OCI-LY7 (cell line): ENCODE results near the gene CD2AP. TPM values are rescaled to one million over a fixed set of nuclear protein-coding genes. Genes with fewer than 3 reads are reported as not detected.
"Not testable (repeated sequence)": the region's sequence is repeated elsewhere in the genome, so short reads cannot be mapped to it uniquely, and the experiment has no call there.

Source experiments
- BruUV-seq: library from RNA; stranded (reverse); fragments of 400-500 nt; replicated peaks from 2 replicates; lab custom pipeline; 2021; lab: Mats Ljungman, UMichigan
- CTCF ChIA-PET: fragments of 300-600 bp; sonication (Branson Sonifier 250); formaldehyde crosslinking; loops from one replicate; lab custom pipeline; 2022; ENCODE audit warnings: antibody characterized with exemption; ENCODE audit not compliant: unreplicated experiment; lab: Charles Lee
- POLR2A ChIA-PET: fragments of 300-600 bp; sonication (Branson Sonifier 250); formaldehyde crosslinking; loops from one replicate; lab custom pipeline; 2022; ENCODE audit warnings: antibody characterized with exemption; lab: Charles Lee
- DNase-seq: peaks from one replicate; pipeline ENCODE4 v3.0.0-alpha.2; 2015; ENCODE audit warnings: low spot score
- H2AFZ ChIP-seq: fragments of 200-600 bp; sonication (generic), shearing (Covaris generic); 2 replicates; pipeline ENCODE4 v1.6.1; 2014; ENCODE audit warnings: mild to moderate bottlenecking, antibody characterized with exemption, low read length, moderate library complexity
- H3K27ac ChIP-seq: fragments of 200-600 bp; sonication (generic); 2 replicates; pipeline ENCODE4 v1.5.1; 2014; ENCODE audit warnings: mixed run types, low read depth, mild to moderate bottlenecking, moderate library complexity, low read length, inconsistent platforms; ENCODE audit not compliant: poor library complexity, severe bottlenecking
- H3K36me3 ChIP-seq: fragments of 200-600 bp; sonication (generic); 2 replicates; pipeline ENCODE4 v1.6.1; 2014; ENCODE audit warnings: mild to moderate bottlenecking, antibody characterized with exemption, low read length, moderate library complexity, mixed read lengths; ENCODE audit not compliant: insufficient read depth
- H3K4me1 ChIP-seq: fragments of 200-600 bp; sonication (generic); 2 replicates; pipeline ENCODE4 v1.5.1; 2014; ENCODE audit warnings: mild to moderate bottlenecking, low read length; ENCODE audit not compliant: insufficient read depth, poor library complexity, severe bottlenecking
- H3K4me2 ChIP-seq: fragments of 200-600 bp; sonication (generic); 2 replicates; pipeline ENCODE4 v1.6.1; 2014; ENCODE audit warnings: mild to moderate bottlenecking, low read length
- H3K4me3 ChIP-seq: fragments of 200-600 bp; sonication (generic); 2 replicates; pipeline ENCODE4 v1.5.1; 2014; ENCODE audit warnings: mild to moderate bottlenecking, low read depth, low read length; ENCODE audit not compliant: poor library complexity, severe bottlenecking
- H3K79me2 ChIP-seq: fragments of 200-600 bp; sonication (generic); 2 replicates; pipeline ENCODE4 v1.6.1; 2016; ENCODE audit warnings: low read depth, mild to moderate bottlenecking, low read length, moderate library complexity, mixed read lengths; ENCODE audit not compliant: insufficient read depth
- H3K9me2 ChIP-seq: fragments of 200-600 bp; sonication (generic); 2 replicates; pipeline ENCODE4 v1.6.1; 2016; ENCODE audit warnings: mild to moderate bottlenecking, low read length, mixed read lengths; ENCODE audit not compliant: insufficient read depth
- H3K9me3 ChIP-seq: fragments of 200-600 bp; sonication (generic); 2 replicates; pipeline ENCODE4 v1.6.1; 2014; ENCODE audit warnings: mild to moderate bottlenecking, mixed run types, low read length, mixed read lengths
- H4K20me1 ChIP-seq: fragments of 200-600 bp; sonication (generic); 2 replicates; pipeline ENCODE4 v1.6.1; 2014; ENCODE audit warnings: mild to moderate bottlenecking, antibody characterized with exemption, low read length, moderate library complexity, mixed read lengths; ENCODE audit not compliant: insufficient read depth
- EZH2phosphoT487 ChIP-seq: fragments of 200-600 bp; sonication (generic); IDR thresholded peaks from 2 replicates; pipeline ENCODE4 v1.6.1; 2018; ENCODE audit warnings: low read depth, borderline replicate concordance, mild to moderate bottlenecking, mixed run types, antibody characterized with exemption, low read length, moderate library complexity, mixed read lengths
- intact Hi-C: fragments of 100-400 bp; cut with micrococcal nuclease; formaldehyde crosslinking; loops from one replicate; pipeline ENCODE4 v1.10.0; 2022; ENCODE audit not compliant: unreplicated experiment
- total RNA-seq, 2 experiments: library from RNA; depleted of rRNA in 1 of 2; stranded (reverse); fragments of >200 nt in 1 of 2; shearing (Covaris generic) in 1 of 2; gene quantifications; 2 replicates each; pipeline ENCODE4 v1.2.3, GENCODE V29; 2014 to 2022
- TF ChIP-seq, protein P1 (sequence below): fragments of 200-600 bp; sonication (generic); conservative IDR thresholded peaks from 2 replicates; pipeline ENCODE4 v1.5.1; 2014; ENCODE audit warnings: mild to moderate bottlenecking, antibody characterized with exemption, low read length, moderate library complexity, mixed read lengths

The CD2AP gene
- total RNA-seq, 2 experiments from 2014 or later: 26.6 to 58.0 TPM

DNA sequence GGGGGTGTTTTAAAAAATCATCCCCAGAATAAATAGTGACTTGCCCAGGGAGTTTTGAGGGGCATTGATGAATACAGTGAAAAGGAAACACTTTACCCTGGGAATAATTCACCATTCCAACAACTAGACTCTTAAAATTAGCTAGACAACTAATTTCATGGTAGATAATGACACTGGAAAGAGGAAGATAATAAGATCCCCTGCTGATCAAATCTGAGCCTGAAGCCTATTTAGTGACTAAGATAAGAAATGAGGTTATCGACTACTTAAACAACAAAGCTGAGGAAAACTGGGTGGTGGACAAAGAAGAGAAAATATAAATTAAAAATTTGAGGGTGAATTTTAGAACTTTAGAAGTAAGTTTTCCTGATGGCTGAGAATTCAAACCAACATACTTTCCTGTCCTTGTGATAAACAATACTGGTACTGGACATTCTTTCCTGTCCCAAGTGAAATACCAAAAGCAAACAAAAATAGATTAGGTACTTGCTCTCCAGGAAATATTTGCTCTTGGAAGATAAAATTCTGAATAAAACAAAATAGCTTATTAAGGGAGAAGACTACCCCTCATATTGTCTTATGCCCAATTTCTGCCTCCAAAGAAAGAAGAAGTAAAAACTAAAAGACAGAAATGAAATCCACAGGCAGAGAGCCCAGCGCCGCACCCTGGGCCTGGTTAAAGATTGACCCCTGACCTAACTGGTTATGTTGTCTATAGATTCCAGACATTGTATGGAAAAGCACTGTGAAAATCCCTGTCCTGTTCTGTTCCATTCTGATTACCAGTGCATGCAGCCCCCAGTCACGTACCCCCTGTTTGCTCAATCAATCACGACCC is 156.8 kb downstream of the CD2AP start:
- Histone ChIP-seq H2AFZ (no peak overlapping the region), H3K4me2 (no peak overlapping the region), H4K20me1 (no peaks in the 10 kb centered on the region), H3K27ac (no peak overlapping the region), H3K36me3 (no peaks in the 10 kb centered on the region), H3K79me2 (no peaks in the 10 kb centered on the region), H3K9me2 (no peaks in the 10 kb centered on the region), H3K4me1 (no peaks in the 10 kb centered on the region), H3K4me3 (no peak overlapping the region), H3K9me3 (no peaks in the 10 kb centered on the region)
- ChIA-PET POLR2A (interaction anchor here (0.6 to 0.8 kb wide), 2 partner anchors 61 to 149 kb away, joined by 3 read pairs; no protein-coding TSS in a partner anchor), CTCF (no interaction called here)
- no TSS peak for BruUV-seq
- intact Hi-C loops: no loop called here
- no peak for DNase-seq
- TF ChIP-seq, protein P1, sequence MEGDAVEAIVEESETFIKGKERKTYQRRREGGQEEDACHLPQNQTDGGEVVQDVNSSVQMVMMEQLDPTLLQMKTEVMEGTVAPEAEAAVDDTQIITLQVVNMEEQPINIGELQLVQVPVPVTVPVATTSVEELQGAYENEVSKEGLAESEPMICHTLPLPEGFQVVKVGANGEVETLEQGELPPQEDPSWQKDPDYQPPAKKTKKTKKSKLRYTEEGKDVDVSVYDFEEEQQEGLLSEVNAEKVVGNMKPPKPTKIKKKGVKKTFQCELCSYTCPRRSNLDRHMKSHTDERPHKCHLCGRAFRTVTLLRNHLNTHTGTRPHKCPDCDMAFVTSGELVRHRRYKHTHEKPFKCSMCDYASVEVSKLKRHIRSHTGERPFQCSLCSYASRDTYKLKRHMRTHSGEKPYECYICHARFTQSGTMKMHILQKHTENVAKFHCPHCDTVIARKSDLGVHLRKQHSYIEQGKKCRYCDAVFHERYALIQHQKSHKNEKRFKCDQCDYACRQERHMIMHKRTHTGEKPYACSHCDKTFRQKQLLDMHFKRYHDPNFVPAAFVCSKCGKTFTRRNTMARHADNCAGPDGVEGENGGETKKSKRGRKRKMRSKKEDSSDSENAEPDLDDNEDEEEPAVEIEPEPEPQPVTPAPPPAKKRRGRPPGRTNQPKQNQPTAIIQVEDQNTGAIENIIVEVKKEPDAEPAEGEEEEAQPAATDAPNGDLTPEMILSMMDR: no peak
- TF ChIP-seq EZH2phosphoT487: no peak

DNA sequence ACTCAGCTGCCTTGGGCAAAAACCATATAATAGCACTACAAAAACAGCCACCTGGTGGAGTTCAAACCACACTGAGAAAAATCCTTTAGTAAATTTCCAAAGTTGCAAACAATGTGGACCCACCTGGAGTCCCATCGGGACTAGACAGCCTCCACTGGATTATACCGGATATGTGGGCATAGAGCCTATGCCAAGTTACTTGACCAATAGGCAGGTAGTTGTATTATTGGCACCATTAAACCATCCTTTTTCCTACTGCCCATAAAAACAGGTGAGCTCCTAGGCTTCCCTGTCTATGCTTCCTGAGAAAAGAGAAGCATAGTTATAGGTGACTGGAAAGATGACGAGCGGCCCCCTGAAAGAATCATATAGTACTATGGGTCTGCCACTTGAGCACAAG is 169.1 kb downstream of the CD2AP start:
- intact Hi-C loops: no loop called here
- H3K9me2 ChIP-seq: no peaks in the 10 kb centered on the region
- DNase-seq: no peak
- H3K9me3 ChIP-seq: no peaks in the 10 kb centered on the region
- ChIA-PET CTCF (no interaction called here), POLR2A (no interaction called here)
- no peak overlapping the region for H3K4me2 ChIP-seq
- no peak overlapping the region for H3K27ac ChIP-seq
- BruUV-seq: no TSS peak
- H4K20me1 ChIP-seq: no peaks in the 10 kb centered on the region
- no peak overlapping the region for H3K4me3 ChIP-seq
- no peaks in the 10 kb centered on the region for H3K36me3 ChIP-seq
- H3K79me2 ChIP-seq: no peaks in the 10 kb centered on the region
- H2AFZ ChIP-seq: no peak overlapping the region
- TF ChIP-seq EZH2phosphoT487: no peak
- TF ChIP-seq, protein P1: no peak
- H3K4me1 ChIP-seq: peaks cover 6% of the 10 kb centered on the region

DNA sequence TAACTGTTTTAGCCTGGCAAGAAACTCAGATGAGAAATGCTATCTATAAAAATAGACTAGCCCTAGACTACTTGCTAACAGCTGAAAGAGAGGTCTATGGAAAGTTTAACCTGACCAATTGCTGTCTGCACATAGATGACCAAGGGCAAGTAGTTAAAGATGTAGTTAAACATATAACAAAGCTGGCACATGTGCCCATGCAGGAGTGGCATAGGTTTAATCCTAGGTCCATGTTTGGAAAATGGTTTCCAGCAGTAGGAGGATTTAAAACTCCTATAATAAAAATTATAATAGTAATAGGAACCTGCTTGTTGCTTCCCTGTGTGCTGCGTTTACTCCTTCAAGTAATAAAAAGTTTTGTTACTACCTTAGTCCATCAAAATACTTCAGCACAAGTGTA is 169.6 kb downstream of the CD2AP start:
- Histone ChIP-seq H3K36me3 (no peaks in the 10 kb centered on the region), H3K79me2 (no peaks in the 10 kb centered on the region), H4K20me1 (no peaks in the 10 kb centered on the region), H3K4me3 (no peak overlapping the region), H2AFZ (no peak overlapping the region), H3K9me2 (no peaks in the 10 kb centered on the region), H3K27ac (no peak overlapping the region), H3K9me3 (no peaks in the 10 kb centered on the region), H3K4me1 (peaks cover 6% of the 10 kb centered on the region), H3K4me2 (no peak overlapping the region)
- TF ChIP-seq, protein P1: no peak
- TF ChIP-seq EZH2phosphoT487: no peak
- ChIA-PET POLR2A (no interaction called here), CTCF (no interaction called here)
- DNase-seq: no peak
- no TSS peak for BruUV-seq
- intact Hi-C loops: no loop called here

DNA sequence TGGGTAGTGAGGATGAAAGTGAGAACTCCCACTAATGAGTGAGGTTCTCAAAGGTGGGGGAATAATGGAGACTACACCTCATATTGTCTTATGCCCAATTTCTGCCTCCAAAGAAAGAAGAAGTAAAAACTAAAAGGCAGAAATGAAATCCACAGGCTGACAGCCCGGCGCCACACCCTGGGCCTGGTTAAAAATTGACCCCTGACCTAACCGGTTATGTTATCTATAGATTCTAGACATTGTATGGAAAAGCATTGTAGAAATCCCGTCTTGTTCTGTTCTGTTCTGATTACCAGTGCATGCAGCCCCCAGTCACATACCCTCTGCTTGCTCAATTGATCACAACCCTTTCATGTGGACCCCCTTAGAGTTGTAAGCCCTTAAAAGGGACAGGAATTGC is 170.0 kb downstream of the CD2AP start:
- H3K36me3 ChIP-seq, intact Hi-C loops, BruUV-seq, H4K20me1 ChIP-seq, H3K27ac ChIP-seq, H3K9me2 ChIP-seq, H3K4me2 ChIP-seq, H3K9me3 ChIP-seq, H3K79me2 ChIP-seq, POLR2A ChIA-PET, DNase-seq, H2AFZ ChIP-seq, CTCF ChIA-PET, H3K4me1 ChIP-seq, H3K4me3 ChIP-seq: not testable (repeated sequence)
